Subcutaneous adipose tissue (tissue), 4 donors: Measurements from ENCODE around the gene RIPOR3. TPM values are rescaled to one million over a fixed set of nuclear protein-coding genes. Genes with fewer than 3 reads are reported as not detected.

Experiments used
- CTCF ChIP-seq: fragments of 450-650 bp; IDR thresholded peaks from one replicate; pipeline ENCODE4 v1.5.1; 2016; ENCODE audit warnings: low read depth, mild to moderate bottlenecking, control low read depth, antibody characterized with exemption, moderate library complexity
- total RNA-seq, 4 donors: library from RNA; depleted of rRNA; stranded (reverse); fragments of >200 nt; gene quantifications; one replicate each; pipeline ENCODE4 v1.1.0, GENCODE V29; 2016

Gene RIPOR3
- total RNA-seq, 4 donors from 2014 or later, result 8.8 to 63.0 (median 37.3) TPM

GRCh38 chr20:50663095-50663821 lies 28.1 kb downstream of the RIPOR3 start:
- TF ChIP-seq CTCF, result no peak

GRCh38 chr20:50659975-50660670 lies 31.2 kb downstream of the RIPOR3 start:
- no peak for TF ChIP-seq CTCF

- TF ChIP-seq CTCF, result no peak
Measured at GRCh38 chr20:50658804-50659380, 32.5 kb downstream of the RIPOR3 start.

GRCh38 chr20:50655311-50655880 lies 35.9 kb downstream of the RIPOR3 start:
- no peak for TF ChIP-seq CTCF

- TF ChIP-seq CTCF, result no peak
Measured at GRCh38 chr20:50654904-50655303, 36.4 kb downstream of the RIPOR3 start.

GRCh38 chr20:50652702-50653294 lies 38.5 kb downstream of the RIPOR3 start:
- TF ChIP-seq CTCF, result no peak

GRCh38 chr20:50651676-50652075 lies 39.7 kb downstream of the RIPOR3 start:
- no peak for TF ChIP-seq CTCF
